Kasumi-1 (cell line): ENCODE measurements around the gene TTLL5.

Experiments used
- DNase-seq, 2 experiments: peaks; one replicate each; lab custom pipeline; 2025; lab: John Stamatoyannopoulos, UW

The TTLL5 gene

DNA sequence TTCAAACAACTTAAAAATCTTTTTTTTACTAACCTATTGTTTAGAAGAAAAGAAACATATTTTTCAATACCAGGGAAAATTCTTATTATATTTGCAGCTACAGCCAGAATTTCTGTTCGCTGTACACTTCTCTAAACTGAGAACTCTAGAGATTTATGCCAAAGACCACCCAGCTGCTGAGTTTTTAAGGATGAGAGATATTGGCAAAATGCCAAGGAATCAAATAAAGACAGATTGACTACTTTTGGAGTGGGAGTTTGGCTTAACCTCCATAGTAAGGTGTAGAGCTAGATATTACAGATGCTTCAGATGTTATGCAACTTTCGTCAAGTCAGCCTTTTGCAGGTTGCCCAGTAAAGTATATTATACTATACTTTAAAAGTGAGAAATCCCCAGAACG, 71.8 kb downstream of the TTLL5 start:
- DNase-seq: no peak

DNA sequence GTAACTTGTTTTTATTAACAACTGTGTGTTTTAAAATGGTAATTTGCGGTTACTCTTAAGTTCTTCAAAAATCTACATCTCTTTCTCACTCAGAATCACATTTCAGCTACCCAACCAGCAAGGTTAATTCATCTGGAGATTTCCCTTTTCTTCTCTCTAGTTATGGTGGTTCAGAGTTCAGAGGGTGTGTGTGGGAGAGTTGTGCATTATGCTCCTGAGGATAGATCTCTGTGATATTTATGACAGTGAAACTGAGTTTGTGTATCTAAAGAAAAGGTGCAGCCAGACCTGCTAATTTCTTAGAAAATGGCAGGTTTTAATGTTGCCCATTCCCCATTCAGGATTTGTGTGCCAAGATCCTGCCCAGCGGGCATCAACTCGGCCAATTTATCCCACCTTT, 73.8 kb downstream of the TTLL5 start:
- no peak for DNase-seq

DNA sequence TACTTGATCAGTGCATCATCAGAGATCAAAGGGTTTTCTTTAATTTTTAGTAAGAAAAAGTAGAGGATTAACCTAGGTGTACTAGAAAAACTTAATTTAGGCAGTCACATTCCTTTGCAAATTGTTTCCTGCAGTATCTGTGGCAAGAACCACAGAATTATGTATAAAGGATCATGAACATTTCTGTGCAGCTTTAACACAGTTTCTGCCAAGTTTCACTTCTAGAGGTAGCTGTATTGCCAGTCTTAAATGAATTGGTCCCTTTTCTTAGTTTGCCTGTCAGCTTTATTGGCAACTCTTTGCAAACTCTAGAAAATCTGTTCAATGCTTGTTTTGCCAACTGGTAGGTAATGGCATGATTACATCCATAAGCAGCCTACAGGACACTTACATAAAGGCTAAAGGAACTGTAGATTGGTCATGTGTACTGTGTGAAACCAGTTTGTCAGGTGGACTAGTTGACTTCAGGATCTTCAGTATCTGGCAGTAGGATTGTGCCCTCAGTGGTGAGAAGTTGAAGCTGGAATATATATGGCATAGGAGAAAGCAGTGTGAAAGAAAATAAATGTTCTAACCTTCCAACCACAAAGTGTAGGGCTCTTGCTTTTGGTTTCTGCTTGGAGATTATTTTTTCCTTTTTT, 75.9 kb downstream of the TTLL5 start:
- no peak for DNase-seq

DNA sequence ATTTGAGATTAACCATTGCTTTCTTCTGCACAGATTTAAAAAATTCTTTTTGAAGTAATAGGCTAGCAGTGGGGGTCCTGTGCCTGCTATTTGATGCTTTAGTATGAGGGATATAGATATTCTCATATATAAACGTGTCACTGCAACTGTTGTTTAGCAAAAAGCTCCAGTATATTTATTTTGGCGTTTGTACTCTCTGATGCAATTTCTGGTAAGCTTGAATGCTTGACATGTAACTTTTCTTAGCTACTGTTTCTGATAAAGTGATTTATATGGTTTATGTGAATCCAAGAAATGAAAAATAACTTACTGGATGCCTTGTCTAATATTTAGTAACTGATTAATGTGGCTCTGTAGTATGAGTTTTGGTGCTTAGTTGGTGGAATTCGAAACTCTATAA, 77.1 kb downstream of the TTLL5 start:
- no peak for DNase-seq

DNA sequence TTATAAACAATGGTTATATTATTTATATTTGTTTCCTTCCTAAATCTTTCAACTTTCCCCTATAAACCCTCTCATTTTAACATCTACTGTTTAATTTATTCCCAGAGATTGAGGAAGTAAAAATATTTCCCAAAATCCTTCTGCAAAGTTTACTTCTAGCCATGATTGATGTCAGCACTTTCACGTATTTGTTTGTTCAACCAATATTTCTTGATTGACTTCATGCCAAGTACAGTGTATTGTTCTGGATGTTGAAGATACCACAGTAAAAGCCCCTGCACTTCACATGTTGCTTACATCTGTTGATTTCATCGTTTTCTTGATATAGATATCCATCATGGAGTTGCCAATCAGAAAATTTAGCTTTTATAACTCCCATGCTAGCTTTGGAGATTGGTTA, 81.8 kb downstream of the TTLL5 start:
- DNase-seq: no peak

DNA sequence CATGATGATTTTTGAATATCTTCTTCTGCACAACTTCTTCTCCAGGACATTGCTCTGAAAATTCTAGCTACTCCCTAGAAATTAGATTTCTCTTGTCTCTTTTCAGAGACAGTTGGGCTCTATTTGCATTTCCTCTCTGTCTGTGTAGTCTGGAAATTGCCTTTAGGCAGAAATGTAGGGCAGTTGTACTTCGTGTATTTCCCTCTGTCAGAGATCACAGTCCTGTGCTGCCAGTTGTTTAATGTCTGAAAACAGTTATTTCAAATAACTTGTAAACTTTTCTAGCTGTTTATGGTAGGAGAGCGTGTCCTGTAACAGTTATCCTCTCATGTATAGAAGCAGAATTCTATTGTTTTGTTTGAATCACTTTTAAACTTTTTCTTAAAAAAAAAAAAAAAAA, 86.9 kb downstream of the TTLL5 start:
- no peak for DNase-seq

DNA sequence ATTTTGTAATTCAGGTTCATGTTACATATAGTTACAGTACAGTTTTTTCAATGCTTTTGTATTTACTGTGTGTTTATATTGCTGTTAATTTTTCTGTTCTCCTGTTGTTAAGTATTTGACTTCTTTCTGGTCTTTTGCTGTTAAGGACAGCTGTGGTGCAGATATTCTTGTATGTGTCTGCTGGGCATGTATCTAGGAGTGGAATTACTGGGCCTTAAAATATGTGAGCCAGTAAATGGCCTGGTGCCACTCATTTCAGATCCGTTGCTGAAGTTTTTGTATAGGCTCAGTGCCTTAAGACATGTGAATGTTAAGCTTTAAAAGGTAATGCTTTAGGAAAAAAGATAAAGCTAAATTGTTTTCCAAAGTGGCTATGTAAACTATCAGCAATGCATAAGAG, 87.3 kb downstream of the TTLL5 start:
- DNase-seq: no peak

DNA sequence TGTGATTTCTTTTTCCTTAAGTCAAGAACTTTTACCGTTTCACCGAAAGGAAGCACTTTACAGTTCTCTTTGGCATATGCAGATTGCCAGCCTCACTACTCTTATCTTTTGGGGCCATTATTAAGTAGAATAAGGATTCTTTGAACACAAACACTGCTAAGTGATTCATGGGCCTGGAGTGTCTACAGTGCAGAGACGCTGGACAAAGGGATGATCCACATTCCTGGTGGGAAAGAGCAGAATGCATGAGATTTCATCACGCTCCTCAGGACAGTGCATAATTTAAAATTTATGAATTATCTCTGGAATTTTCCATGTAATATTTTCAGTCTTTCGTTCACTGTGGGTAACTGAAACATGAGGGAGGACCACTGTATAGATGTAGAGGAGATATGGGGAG, 90.2 kb downstream of the TTLL5 start:
- no peak for DNase-seq

DNA sequence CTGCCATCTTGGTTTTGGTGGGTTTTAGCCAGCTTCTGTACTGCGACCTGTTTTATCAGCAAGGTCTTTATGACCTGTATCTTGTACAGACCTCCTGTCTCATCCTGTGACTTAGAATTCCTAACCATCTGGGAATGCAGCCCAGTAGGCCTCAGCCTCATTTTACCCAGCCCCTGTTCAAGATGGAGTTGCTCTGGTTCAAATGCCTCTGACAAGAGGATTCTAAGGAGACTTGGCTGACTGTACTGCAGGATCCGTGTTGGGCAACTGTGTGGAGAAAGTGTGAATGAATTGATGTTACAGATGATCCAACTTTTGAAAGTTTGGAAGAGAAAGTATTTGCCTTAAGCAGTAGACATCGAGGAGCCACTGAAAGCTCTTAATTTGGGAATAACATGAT, 91.0 kb downstream of the TTLL5 start:
- no peak for DNase-seq

DNA sequence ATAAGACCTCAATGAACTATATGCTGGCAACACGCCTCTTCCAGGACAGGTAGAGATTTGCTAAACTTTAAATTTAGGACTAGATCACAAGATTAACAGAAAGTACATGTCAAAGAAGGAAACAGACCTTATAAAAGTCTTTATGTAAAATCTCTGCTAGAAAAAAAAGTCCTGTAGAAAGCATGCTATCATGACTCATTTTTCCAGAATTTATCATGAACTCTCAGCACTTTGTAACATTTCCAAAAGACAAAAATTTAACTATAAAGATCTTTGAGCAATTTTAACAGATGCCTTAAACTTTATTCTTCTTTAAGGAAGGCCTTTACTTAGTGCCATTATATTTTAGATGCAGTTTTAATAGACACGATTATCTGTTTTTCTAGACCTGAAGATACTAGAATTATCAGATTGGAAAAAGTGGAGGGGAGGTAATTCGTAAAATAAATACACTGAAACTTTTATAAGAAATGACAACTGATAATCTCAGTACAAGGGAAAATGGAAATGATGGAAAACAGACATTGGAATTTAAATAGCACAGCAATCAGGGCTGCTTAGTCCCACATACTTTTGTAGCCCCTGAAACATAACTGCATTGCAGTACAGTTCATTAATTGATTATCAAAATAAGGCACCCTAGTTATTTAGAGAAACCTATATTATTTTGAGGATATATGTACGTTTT, 92.0 kb downstream of the TTLL5 start:
- no peak for DNase-seq

DNA sequence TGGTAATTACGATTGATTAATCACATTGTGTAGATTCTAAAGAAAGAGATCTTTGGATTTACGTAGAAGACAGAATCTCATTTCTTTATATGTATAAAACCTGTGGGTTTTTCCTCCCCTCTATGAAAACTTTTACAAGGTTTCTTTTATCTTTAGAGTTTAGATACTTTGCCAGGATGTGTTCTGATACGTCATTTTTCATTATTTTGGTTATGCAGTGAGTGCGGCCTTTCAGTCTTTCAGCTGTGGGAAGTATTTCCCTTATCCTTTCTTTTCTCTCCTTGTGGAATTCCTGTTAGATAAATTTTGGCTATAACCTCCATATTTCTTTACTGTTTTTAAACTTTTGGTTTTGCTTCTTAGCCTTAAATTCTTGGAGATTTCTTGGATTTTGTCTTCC, 92.7 kb downstream of the TTLL5 start:
- DNase-seq: no peak

DNA sequence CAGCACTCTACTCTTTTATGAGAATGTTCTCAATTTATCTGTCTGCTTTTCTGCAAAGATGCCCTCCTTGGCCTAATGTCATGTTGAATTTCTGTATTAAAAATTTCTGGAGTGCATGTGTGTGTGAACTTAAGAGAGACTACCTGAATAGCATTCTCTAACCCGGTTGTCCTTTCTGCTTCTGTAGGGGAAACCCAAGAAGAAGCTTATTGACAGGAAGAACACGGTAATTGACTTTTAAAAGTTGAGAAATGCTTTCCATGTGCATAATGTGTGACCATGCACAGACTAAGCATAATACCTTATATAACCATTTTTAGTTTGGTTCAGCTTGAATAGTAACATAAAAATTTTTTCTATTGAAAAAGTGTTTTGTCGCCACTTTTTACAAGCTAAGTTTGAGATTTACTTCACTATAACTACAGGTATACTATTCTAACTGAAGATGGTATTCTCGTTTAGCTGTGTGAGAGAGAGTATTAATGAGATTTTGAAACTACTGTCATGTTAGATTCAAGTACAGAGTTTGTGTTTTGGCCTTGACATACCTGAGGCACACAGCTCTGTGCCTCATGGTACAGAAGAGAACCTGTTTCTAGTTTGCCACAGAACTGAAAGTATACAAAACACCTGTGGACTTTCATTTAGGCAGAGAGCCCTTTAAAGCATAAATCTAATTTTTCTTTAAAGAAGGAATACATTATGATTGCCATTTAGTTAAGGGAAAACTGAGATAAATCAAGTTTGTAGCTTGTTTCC, 96.8 kb downstream of the TTLL5 start:
- no peak for DNase-seq

DNA sequence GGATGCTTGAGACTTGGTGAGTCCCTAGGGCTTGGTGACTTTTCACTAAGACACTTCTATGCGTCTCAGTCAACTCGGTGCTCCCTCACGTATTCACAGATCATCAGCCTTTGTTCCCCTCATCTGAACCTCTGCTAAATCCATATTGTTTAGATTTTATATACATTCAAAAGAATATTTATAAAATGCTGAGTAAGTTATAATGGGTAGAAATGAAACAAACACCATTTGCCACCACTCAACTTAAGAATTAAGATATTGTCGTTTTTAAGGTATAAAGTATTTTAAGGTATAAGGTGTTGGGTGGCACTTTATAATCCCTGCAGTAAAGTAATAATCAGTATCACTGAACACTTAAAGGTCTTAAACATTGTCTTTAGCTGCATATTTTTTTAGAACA, 103.0 kb downstream of the TTLL5 start:
- no peak for DNase-seq

DNA sequence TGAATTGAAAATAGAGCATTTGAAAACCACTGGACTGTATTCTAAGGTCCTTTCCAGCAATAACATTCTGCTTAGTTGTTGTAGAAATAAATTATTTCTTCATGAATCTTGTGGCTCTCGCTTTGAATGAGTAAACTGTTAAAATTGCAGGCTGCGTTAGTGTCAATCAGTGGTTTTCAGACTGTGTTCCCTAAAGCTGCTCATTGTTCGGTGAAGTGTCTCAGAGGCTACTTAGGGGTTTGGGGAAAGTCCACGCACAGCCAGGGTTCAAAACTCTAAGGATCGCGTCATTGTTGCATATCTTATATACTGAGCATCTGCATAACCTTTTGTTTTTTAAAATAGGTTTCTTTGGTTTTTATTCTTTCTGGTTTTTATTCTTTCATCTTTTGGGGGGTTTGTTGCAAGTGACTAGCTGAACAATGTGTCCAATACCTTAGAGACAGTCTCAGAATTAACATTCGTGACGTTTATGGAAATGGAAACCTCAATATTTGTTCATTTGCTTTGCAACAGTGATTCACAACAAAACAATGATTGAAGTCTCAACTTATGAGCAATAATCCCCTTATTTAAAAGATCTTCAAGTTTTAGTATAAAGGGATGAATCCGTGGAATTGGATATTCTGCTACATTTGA, 108.1 kb downstream of the TTLL5 start:
- DNase-seq: no peak

DNA sequence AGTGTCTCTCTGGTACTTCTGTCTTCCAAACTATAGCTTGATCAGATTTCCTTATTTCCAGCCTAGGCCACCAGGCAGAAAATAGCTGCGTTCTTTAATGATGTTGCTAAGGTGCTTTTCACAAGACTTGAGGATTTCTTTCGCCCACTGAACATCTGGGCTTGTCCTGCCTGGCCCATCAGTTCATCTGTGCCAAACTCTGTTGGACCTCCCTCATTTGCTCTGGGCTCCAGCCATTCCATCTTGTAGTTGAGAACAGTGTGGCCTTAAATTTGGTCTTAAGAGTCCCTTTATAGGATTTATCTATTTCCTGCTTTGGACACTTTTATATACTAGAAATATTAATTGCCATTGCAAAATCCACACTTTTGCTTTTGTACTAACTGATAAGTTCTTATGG, 109.6 kb downstream of the TTLL5 start:
- no peak for DNase-seq

DNA sequence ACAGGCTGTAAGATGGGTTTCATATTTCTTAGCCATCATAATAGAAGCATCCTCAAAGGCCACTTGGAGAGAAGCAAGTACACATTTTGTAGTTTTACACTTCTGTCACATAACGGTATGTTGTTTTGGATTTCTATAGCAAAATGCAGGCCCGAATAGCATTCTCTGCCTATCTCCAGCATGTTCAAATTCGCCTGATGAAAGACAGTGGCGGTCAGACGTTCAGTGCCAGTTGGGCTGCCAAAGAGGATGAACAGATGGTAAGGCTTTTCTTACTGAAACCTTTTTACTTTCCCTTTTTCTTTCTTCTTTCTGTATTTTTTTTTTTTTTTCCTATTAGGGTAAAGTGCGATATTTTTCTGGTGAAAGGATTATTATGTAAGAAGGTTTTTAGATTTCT, 110.5 kb downstream of the TTLL5 start:
- no peak for DNase-seq

DNA sequence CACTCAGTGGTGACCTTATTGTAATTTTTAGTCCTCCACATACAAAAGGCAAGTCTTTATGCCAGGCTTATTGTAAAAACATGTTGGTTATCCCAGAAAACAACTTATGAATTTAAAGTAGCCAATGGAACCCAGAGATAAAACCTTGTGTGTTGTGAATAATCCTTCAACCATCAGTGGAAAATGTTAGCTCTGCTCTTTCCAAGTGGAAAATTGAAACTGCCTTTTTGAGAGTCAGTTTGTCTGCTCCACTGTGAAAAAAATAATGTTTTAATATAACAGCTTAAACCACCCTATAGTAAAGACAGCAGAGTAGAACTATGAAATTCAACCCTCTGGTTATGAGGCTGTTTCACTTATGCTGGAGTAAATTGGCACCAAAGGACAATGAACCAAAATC, 112.0 kb downstream of the TTLL5 start:
- DNase-seq: no peak

DNA sequence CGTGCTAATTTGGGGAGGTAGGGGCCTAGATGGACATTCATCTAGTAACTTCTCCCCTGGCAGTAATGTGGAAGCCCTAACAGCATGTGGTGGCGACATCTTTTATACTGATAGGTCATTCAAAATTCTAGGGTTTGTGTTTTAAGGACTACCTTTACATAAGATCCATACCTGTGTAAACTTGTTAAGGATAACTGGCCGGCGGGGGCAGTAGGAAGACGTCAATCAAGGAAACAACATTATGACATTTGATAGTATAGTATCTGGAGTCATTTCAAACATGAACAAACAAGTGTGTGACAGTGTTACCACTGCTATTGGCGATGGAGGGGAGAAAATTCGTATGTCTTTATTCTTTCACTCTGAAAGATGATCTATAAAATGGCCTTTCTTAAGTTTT, 120.0 kb downstream of the TTLL5 start:
- DNase-seq: no peak

DNA sequence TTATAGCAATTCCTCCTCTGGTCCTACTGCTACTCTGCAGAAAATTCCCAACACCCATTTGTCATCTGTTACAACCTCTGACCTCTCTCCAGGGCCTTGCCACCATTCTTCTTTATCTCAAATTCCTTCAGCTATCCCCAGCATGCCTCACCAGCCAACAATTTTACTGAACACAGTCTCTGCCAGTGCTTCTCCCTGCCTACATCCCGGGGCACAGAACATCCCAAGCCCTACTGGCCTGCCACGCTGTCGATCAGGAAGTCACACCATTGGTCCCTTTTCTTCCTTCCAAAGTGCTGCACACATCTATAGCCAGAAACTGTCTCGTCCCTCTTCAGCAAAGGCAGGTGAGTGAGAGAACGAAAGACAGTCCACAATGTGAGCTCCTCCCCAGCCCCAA, 122.1 kb downstream of the TTLL5 start:
- no peak for DNase-seq

DNA sequence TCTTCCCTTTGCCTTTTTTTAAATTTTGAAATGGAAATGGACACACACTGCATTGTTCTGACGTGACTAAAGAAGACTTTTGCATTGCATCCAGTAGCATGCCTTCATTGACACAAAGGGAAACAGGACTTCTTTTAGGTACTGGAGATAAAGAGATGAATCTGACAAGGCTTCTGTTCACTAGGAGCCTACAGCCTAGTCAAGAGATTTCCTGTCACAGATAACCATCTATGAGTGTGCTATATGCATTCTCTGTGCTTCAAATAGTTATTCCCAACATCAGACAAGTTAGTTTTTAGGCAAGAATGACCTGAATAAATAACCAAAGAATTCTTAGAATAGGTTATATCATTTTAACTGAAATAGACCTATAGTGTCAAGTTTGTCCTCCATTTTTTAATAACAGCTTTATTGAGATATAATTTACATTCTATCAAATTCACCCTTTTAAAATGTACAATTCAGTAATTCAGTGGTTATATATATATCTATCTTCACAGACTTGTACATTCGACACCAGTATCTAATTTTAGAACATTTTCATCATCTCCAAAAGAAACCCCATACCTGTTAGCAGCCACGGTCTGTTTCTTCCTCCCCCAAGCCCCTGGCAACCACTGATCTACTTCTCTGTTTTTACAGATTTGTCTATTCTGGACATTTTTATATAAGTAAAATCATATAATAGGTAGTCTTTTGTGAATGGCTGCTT, 122.7 kb downstream of the TTLL5 start:
- DNase-seq: no peak

DNA sequence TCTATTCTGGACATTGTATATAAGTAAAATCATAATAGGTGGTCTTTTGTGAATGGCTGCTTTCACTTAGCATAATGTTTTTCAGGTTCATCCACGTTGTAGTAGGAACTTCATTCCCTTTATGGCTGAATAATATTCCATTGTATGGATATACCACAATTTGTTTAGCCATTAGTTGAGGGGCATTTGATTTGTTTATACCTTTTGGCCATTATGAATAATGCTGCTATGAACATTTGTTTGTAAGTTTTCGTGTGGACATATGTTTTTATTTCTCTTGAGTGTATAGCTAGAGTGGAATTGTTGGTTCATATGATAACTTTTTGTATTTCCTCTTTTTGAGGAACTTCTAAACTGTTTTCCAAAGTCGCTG, 123.3 kb downstream of the TTLL5 start:
- DNase-seq: no peak

DNA sequence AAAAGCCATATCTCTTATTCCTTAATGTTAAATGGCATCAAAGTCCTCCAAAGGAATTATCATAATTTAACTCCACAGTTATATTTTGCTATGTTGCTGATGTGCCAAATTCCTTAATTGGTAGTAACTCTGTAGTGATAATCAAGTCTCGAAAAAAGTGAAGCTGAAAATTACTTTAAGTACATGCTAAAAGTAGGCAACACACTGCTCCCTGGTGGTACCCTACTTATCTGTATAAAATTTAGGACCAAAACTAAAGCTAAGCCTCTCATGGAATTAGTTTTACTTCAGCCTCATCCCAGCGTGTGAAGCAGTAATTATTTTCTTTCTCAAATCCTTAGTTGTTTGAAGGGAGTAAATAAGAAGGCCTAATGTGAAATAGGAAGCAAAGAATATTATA, 132.8 kb downstream of the TTLL5 start:
- DNase-seq: peak in 1 of 2 experiments; percentile 26
